Measurements from ENCODE around the gene CDK14.
"Not testable (repeated sequence)": the region's sequence is repeated elsewhere in the genome, so short reads cannot be mapped to it uniquely, and the experiment has no call there.

Gene CDK14

GRCh38 chr7:90713628-90714027 is 117.5 kb downstream of the CDK14 start:
- DNase-seq (ENCODE audit: low read depth in 3 of 3, low spot score in 1 of 3): no peak

- DNase-seq (ENCODE audit: low read depth in 3 of 3, low spot score in 1 of 3): no peak
These were observed 118.9 kb downstream of the CDK14 start for GRCh38 chr7:90715067-90715466.

GRCh38 chr7:90717296-90718060 is 121.4 kb downstream of the CDK14 start:
- no peak for DNase-seq (ENCODE audit: low read depth in 3 of 3, low spot score in 1 of 3)

GRCh38 chr7:90719155-90719554 is 123.0 kb downstream of the CDK14 start:
- DNase-seq (ENCODE audit: low read depth in 3 of 3, low spot score in 1 of 3): no peak

- DNase-seq (ENCODE audit: low read depth in 3 of 3, low spot score in 1 of 3): no peak
These were observed 125.1 kb downstream of the CDK14 start for GRCh38 chr7:90720984-90721760.

GRCh38 chr7:90721869-90722431 is 125.8 kb downstream of the CDK14 start:
- DNase-seq (ENCODE audit: low read depth in 3 of 3, low spot score in 1 of 3): no peak

GRCh38 chr7:90723233-90723632 is 127.1 kb downstream of the CDK14 start:
- no peak for DNase-seq (ENCODE audit: low read depth in 3 of 3, low spot score in 1 of 3)

GRCh38 chr7:90723866-90724265 is 127.7 kb downstream of the CDK14 start:
- no peak for DNase-seq (ENCODE audit: low read depth in 3 of 3, low spot score in 1 of 3)

GRCh38 chr7:90726120-90726519 is 130.0 kb downstream of the CDK14 start:
- no peak for DNase-seq (ENCODE audit: low read depth in 3 of 3, low spot score in 1 of 3)

GRCh38 chr7:90726623-90727022 is 130.5 kb downstream of the CDK14 start:
- DNase-seq (ENCODE audit: low read depth in 3 of 3, low spot score in 1 of 3): no peak

GRCh38 chr7:90727412-90727811 is 131.3 kb downstream of the CDK14 start:
- DNase-seq (ENCODE audit: low read depth in 3 of 3, low spot score in 1 of 3): no peak

GRCh38 chr7:90728568-90728967 is 132.4 kb downstream of the CDK14 start:
- DNase-seq (ENCODE audit: low read depth in 3 of 3, low spot score in 1 of 3): no peak

- DNase-seq (ENCODE audit: low read depth in 3 of 3, low spot score in 1 of 3): not testable (repeated sequence)
These were observed 139.6 kb downstream of the CDK14 start for GRCh38 chr7:90735611-90736280.

- no peak for DNase-seq (ENCODE audit: low read depth in 3 of 3, low spot score in 1 of 3)
These were observed 140.2 kb downstream of the CDK14 start for GRCh38 chr7:90736316-90736715.

- no peak for DNase-seq (ENCODE audit: low read depth in 3 of 3, low spot score in 1 of 3)
These were observed 141.1 kb downstream of the CDK14 start for GRCh38 chr7:90736968-90737939.

- DNase-seq (ENCODE audit: low read depth in 3 of 3, low spot score in 1 of 3): no peak
These were observed 142.1 kb downstream of the CDK14 start for GRCh38 chr7:90738249-90738648.

- no peak for DNase-seq (ENCODE audit: low read depth in 3 of 3, low spot score in 1 of 3)
These were observed 143.6 kb downstream of the CDK14 start for GRCh38 chr7:90739716-90740115.

GRCh38 chr7:90740386-90740785 is 144.3 kb downstream of the CDK14 start:
- no peak for DNase-seq (ENCODE audit: low read depth in 3 of 3, low spot score in 1 of 3)

GRCh38 chr7:90743626-90744025 is 147.5 kb downstream of the CDK14 start:
- no peak for DNase-seq (ENCODE audit: low read depth in 3 of 3, low spot score in 1 of 3)

- no peak for DNase-seq (ENCODE audit: low read depth in 3 of 3, low spot score in 1 of 3)
These were observed 151.4 kb downstream of the CDK14 start for GRCh38 chr7:90747516-90747915.

All from stimulated activated CD4-positive, alpha-beta T cell treated with anti-CD3 and anti-CD28 coated beads, TNF-alpha, amount 100 ng/mL, for 1 hour (primary cell).